HL-60/S4 treated with phorbol 12-myristate 13-acetate at 8.2 ng/mL for 4 days and 3 days (cell line): ENCODE measurements around the gene BCDIN3D.

ENCODE experiments used
- in situ Hi-C: fragments of 300-500 bp; cut with MboI; formaldehyde crosslinking; loops from 2 replicates; pipeline ENCODE4 v1.15.0; 2022; ENCODE audit warnings: low sequenced_read_pairs

The BCDIN3D gene

DNA sequence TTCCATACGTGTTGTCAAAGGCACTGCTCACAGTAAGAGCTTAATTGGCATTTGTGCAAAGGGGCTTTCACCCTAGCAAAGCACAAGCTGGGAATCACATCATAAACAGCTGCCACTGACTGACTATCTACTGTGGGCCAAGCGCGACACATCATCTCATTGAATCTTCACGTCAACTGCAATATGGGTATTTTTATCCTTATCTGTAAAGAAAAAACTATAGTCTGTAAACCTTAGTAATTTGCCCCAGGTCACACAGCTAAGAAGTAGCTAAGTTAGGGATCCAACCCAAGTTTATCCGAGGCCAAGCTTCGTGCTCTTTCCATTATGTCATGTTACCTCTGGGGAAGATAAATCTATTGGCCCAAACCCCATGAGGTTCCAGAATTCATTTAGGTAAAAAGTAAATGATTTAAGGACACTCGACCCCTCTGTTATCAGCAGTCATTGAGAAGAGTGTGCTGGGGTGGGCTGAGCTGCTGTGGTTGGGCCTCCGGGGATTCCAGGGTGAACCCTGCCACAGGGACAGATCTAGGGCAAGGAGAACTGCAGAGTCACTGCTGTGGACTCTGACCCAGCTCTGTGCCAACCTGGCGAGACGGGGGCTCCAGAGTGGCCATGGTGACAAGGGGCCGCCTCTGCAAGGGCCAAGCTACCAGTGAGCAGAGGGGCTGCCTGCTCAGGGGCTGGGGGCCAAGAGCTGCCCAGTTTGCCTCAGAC lies 42.3 kb downstream of the BCDIN3D start:
- in situ Hi-C loops = no loop called here

DNA sequence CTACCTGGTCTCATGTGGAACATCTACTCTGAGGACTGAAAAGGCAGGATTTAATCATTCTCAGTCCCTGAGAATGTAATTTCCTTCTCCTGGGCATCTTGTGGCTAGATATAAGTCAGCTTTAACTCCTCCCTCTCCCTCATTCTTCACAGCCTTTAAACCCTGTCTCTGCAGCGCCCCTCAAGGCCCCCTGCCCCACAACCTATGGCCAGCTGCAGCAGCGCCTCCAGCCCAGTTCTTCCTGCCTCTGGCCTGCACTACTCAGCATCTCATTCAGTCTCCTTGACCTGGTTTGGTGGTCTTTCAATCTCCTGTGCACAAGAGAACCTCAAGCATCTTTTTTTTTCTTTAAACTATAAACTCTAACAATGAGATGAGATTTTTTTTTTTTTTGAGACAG lies 44.0 kb downstream of the BCDIN3D start:
- in situ Hi-C loops = no loop called here

DNA sequence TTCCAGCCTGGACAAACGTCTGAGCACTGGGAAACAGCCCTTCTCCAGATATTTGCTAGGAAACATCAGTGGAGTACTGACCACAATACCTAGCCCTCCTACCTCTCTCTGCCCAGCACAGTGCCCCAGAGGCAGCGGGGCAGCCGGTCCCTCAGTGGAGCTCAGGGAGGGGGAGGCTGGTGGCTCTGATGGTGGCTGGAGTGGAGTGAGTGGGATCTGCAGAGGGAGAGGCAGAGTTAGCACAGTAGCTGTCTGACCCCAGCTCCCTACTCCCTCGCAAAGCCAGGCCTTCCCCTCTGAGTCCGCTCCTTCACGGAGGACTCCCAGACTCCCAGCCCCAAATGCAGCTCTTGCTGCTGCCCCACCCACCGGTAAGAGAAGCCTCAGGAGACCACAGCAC lies 44.7 kb downstream of the BCDIN3D start:
- in situ Hi-C loops = no loop called here

DNA sequence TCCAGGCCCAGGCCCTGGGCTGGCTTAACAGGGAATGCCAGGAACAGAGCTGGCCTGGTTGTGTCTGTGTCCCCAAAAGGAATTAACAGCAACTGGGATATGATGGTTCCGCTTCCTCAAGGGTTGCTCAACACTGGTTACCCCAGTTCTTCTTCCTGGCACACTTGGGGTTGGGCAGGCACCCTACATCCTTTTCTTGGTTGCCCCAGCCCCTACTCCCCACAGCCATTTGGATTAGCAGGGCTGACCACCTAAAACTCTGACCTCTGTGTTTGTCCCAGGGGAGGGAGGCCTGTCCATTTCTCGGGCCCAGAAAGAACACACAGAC lies 45.5 kb downstream of the BCDIN3D start:
- in situ Hi-C loops = no loop called here

DNA sequence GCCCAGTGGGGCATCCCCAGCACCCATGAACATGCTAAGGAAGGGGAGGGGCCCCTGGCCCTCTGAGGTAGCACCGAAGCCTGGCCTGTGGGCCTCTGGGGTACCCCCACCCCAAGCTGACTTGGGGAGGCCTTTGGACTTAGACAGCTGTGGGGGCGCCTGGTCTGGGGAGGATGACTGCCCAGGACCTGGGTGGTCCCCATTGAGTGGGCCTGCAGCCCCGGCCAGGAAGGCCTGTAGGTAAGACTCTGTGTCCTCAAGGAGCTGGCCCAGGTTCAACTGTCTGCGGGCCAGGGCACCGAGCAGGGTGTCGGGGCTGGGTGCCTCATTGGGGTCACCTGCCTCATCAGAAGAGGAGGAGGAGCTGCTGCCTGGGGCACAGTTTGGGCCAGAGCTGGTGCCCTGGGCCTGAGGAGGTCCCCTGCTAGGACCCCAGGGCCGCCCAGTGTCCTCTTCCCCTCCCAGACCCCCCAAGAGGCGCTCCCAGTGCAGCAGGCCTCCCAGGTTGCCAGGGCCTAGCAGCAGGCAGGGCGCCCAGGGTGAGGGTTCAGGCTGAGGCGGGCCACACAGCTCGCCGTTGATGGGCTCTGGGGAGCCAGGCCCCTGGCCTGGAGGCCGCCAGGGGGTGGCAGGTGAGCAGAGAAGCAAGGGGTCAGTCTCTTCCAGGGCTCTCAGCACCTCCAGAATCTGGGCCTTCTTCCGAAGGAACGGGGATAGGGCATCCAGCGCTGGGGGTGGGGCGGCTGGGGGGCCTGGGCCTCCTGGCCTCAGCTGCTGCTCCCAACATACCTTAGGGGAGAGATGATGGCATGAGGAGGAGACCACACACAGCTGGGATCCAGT lies 46.1 kb downstream of the BCDIN3D start:
- in situ Hi-C loops = no loop called here

DNA sequence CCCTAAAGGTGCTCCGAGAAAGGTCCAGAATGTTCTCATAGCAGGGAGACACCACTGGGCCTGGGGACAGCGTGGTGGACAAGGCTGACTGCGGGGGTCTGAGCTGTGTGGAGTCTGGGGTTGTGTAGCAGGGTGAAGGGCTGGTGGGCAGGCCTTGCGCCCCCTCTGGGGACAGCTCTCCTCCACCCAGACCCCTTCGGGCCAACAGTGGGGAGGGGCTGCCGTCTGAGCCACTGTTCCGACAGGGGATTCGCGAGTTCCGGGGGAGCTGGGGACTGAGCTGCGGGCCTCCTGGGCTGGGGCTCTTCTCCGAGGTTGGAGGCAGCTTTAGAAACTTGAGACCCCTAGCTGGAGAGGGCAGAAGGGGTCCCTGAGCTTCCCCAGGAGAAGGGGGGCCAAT lies 46.8 kb downstream of the BCDIN3D start:
- in situ Hi-C loops = no loop called here

DNA sequence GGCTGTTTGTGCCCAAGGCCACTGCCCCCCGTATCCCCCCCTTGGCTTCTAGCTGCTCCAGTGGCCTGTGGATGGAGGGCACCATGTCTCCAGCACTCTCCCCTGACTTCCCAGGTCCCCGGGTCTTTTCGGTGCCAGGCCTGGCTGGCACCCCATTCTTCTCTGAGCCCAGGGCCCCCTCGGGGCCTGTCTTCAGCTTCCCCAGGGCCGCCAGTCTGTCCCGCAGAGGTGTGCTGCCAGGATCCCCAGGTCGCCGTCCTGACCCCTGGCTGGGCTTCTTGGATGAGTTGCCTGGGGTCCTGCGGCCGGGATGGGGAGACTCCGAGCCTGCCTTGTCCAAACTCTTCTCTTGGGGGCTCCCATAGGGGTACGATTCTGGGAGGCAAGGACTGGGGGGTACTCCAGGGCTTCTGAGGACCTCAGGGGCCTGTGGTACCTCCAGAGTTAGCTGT lies 47.2 kb downstream of the BCDIN3D start:
- in situ Hi-C loops = no loop called here

DNA sequence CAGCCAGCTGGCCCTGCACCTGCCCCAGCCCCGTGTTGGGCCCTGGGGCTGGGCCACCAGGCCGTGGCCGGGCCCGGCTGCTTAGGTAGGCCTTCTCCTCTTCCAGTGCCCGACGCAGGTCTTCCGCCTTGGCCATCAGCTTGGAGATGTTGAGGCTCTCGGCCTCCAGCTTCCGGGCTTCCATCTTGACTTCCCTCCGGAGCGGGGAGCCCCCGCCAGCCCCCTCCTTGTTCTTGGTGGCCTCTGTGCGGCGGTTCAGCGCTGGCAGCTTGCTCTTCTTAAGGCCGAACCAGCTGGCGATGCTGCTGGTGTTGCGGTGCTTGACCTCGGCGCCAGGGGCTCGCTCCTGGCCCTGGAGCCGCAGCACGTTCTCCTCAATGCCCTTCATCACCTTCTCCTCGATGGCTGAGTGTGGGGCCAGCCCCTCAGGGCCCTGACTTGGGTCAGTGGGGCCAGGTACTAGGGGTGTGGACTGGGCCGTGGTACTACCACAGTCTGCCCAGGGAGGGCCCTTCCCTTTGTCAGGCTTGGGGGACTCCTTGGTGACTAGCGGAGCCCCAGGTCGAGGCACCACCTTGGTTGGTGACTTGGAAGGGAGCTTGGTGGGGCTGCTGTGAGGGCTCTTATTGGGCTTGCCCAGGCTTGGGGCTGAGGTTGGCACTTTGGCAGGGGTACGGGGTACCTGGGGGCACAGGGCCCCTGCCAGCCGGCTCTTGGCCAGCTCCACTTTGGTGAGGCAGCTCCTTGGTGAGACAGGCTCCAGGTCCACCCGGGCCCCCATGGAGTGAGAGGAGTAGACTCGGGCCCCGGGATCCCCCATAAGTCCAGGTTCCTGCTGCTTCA lies 47.9 kb downstream of the BCDIN3D start:
- in situ Hi-C loops = no loop called here

DNA sequence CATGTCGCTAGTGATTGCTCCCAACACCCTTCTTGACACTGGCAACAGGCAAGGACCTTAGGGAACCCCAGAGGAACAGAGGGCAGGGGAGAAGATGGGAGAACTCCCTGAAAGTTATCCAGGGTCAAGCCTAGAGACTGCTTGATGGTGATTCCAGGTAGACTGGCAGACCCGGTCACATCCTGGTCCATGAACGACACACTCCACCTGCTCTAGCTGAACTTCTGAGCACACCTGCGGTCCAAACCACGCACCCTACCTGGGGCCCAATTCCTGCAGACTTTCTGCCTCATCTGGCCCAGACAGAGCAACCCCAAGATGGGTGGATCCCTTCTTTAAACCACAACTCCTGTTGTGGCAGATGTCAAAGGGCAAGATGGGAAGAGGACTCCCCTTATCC lies 48.9 kb downstream of the BCDIN3D start:
- in situ Hi-C loops = no loop called here

DNA sequence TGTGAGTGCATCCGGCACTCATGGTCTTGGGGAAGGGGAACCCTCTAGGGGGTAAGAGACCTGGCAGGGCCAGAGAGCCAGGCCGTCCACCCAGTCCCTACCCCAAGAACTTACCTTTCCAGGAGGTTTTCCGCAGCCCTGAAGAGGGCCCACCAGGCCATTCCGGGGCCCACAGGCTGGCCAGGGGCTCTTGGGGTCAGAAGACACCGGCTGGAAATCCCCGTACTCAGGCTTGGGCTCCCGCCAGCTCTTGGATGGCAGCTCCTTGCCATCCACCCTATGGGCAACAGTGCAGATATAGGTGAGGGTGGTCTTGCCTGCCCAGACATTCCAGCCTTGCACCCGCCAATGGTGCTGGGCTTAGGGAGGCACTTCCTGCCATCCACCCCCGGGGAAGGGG lies 49.3 kb downstream of the BCDIN3D start:
- in situ Hi-C loops = no loop called here

DNA sequence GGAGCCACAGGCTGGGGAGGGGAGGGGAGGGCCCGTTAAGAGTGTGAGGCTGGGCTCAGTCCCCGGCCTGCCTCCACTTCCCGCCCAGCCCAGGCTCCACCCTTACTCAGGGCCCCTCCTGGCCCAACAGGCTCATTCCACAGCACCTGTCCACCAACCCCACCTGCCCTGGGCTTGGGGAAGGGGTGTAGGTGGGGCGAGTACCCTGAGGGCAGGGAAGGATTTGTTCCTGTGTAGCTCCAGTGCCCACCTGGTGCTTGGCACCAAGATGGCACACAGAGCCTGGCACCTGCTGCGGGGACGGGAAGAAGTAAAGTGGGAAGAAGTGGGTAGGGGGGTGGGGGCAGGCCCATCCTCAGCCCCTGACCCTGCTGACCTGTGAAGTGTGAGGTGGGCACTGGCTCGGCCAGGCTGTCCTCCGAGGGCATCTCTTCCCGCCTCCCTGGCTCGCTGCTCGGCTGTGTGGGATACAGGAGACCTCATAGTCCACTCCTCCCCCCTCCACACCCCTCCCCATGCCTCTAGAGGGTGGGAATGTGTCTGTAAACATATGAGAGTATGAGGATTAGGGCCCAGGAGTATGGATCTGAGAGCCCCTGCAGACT lies 49.8 kb downstream of the BCDIN3D start:
- in situ Hi-C loops = no loop called here

DNA sequence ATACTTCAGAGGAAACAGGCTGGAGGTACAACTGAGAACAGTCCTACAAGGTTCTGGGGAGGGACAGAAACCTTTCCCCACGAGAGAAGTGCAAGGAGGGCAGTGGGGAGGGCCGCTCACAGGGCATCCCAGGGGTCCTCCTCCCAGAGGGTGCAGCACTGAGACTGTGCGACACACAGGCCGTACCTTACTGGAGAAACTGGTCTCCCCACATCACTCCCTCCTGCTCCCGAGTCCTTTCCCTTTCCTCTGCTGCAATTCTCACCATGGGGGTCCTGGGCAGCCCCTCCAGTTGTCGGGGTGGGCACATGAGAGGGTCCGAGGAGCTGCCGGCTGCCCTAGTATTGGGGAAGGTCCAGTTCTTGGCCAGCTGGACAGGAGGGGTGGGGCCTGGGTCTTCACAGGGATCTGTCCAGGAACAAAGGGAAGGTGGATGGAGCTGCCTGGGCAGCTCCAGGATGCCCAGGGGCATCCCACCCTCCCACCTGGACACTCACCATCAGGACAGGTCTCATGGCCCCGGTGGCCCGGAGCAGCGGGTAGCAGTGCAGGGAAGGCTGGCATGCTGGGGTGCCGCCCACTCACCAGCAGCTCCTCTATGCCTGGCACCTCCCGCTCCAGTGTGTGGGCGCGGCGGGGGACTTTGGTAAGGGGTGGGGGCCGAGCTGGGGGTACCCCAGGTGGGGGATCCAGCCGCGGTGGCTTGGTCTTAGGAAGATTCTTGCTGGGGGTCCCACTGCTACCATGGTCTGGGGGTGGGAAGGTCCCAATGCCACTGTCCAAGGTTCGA lies 50.5 kb downstream of the BCDIN3D start:
- in situ Hi-C loops = no loop called here

DNA sequence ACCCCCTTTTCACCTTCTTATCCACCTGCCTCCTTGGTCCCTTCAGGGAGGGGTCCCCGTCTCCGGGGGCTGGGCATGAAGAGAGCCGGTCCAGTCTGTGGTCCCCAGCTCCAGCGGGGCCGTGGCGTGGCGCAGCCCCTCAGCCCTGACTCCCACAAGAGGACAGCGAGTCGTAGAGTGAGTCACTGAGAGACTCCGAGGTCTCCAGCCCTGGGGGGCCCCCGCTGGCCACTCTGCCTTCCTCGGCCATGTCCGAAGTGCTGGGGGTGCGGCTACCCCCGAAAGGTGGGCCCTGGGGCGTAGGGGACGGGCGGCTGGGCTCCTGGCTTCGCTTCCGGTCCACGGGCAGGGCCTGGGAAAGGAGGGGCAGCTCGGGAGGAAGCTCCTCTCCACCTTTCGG lies 51.2 kb downstream of the BCDIN3D start:
- in situ Hi-C loops = no loop called here

DNA sequence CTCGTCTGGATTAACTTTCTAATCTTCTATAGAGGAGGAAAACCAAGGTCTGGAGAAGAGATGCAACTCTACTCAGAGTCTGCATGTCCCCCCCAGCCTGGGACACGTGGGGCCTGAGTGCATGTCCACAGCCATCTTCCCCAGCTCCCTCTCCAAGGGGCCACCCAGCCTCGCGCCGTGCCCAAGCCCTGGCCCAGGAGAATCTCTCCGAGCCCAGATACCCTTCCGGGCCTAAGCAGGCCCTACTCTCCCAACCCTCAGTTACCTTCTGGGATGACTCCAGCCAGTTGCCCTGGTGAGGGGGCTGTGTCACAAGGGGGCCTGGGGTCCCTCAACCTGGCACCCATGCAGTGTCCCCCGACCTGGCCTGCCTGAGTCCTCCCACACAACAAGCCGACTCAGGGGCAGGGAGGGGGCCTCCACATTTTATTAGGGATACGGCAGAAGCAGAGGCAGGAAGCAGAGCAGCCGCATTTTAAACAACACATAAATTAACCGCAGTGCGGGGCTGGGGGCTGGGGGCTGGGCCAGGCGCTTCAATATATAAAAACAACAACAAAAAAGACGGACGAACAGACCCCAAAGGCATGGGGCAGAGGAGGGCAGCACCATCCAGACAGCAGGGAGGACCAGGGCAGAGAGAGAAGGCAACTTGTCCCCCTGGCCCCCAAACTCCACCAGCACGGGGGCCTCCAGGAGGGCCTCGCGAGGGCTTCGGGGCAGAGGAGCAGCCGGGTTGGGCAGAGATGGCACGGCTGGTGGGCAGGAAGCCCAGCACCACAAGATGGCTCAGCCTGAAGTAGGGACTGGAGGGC lies 52.0 kb downstream of the BCDIN3D start:
- in situ Hi-C loops = no loop called here

DNA sequence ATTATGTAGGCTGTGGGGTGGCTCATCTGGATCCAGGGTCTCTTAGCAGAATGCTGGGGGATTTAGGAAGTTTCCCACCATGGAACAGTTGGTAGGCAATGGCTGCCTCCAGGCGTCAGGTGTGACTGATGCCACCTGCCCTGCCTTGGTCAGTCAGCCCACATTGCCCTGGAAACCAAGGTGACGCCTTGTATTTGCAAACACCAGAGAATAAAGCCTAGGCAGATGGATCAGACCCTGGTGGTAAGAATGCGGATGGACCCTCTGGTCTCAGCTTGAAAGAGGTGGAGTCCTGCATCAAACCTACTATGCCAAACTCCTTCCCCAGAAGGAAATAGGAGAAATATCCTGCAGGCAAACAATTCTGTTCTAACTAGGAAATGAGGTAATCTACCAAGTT lies 52.9 kb downstream of the BCDIN3D start:
- in situ Hi-C loops = no loop called here

DNA sequence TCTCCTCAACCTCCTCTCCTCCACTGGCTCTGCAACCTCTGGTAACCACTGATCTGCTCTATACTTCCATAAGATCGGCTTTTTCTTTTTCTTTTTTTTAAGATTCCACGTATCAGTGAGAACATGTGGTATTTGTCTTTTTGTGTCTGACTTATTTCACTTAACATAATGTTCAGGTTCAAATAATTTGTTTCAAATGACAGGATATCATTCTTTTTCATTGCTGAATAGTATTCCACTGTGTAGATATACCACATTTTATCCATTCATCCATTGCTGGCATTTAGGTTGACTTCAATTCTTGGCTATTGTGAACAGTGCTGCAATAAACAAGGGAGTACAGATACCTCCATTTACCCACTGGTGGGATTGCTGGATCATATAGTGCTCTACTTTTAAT lies 55.2 kb downstream of the BCDIN3D start:
- in situ Hi-C loops = no loop called here
